ENCODE results near the gene ARL13B.

DNA sequence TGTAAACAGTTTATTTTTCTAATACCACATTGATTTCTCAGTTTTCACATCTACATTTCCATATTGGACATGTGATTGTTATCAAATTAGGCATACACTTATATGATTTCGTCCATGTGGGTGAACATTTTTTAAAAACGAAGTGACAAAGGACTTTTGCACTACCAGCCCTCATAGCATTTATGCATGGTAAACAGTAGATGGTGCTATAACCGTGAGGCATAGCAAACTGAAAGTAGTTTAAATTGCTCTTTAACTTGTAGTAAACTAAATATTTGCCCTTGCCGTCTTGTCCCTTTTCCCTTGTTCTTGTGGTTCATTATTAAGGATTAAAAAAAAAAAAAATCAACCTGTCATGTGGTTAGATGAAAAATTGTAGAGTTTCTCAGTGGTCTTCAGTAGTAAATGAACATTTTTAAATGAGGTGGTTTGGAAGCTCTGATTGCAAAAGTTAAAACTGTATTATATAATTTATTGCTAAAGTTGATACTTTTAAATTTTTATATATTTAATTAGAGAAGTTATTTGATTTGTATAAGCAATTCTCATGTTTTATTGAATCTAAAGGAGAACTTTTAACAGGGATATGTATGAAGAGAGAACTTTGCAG lies 24.5 kb downstream of the ARL13B start:
- TF ChIP-seq, protein P1, sequence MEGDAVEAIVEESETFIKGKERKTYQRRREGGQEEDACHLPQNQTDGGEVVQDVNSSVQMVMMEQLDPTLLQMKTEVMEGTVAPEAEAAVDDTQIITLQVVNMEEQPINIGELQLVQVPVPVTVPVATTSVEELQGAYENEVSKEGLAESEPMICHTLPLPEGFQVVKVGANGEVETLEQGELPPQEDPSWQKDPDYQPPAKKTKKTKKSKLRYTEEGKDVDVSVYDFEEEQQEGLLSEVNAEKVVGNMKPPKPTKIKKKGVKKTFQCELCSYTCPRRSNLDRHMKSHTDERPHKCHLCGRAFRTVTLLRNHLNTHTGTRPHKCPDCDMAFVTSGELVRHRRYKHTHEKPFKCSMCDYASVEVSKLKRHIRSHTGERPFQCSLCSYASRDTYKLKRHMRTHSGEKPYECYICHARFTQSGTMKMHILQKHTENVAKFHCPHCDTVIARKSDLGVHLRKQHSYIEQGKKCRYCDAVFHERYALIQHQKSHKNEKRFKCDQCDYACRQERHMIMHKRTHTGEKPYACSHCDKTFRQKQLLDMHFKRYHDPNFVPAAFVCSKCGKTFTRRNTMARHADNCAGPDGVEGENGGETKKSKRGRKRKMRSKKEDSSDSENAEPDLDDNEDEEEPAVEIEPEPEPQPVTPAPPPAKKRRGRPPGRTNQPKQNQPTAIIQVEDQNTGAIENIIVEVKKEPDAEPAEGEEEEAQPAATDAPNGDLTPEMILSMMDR (conservative IDR thresholded peaks at IDR 0.05 in 1 of 2, IDR thresholded peaks at IDR 0.05 in 1 of 2; ENCODE audit: extremely low read depth in 1 of 2, insufficient read depth in 1 of 2, low read depth in 1 of 2, low read length in 2 of 2), result peak; percentile 81 to 87
- no peak for TF ChIP-seq EZH2 (IDR thresholded peaks at IDR 0.05; ENCODE audit: borderline replicate concordance, low read length)
